RPMI8226 (cell line): Measurements from ENCODE around the gene SEC62.
A peak's percentile ranks its signal among the peaks of the same experiment; 100 is the strongest.

ENCODE experiments used
- DNase-seq: peaks from one replicate; pipeline ENCODE4 v3.0.0-alpha.2; 2015

SEC62 gene

GRCh38 chr3:170022336-170022735 lies 55.7 kb downstream of the SEC62 start:
- DNase-seq: no peak

- no peak for DNase-seq
Observed at GRCh38 chr3:170023165-170023564, 56.6 kb downstream of the SEC62 start.

- DNase-seq: no peak
Observed at GRCh38 chr3:170024581-170024980, 58.0 kb downstream of the SEC62 start.

GRCh38 chr3:170027233-170028102 lies 60.9 kb downstream of the SEC62 start:
- DNase-seq: no peak

- no peak for DNase-seq
Observed at GRCh38 chr3:170033489-170033888, 66.9 kb downstream of the SEC62 start.

- DNase-seq: peak; percentile 99
Observed at GRCh38 chr3:170037463-170038433, 71.1 kb downstream of the SEC62 start, which contains the start of gene GPR160. TSS of gene GPR160 (plus strand) at chr3:170037995. CDS start at chr3:170083973, 45,978 bp downstream.

- peak; percentile 84 for DNase-seq
Observed at GRCh38 chr3:170038434-170039110, 72.0 kb downstream of the SEC62 start.

- peak; percentile 95 for DNase-seq
Observed at GRCh38 chr3:170040418-170040817, 73.8 kb downstream of the SEC62 start.

- DNase-seq: no peak
Observed at GRCh38 chr3:170043506-170043905, 76.9 kb downstream of the SEC62 start.

GRCh38 chr3:170044271-170044670 lies 77.7 kb downstream of the SEC62 start:
- DNase-seq: peak; percentile 46

- peak; percentile 95 for DNase-seq
Observed at GRCh38 chr3:170044795-170045244, 78.2 kb downstream of the SEC62 start.

GRCh38 chr3:170046269-170047132 lies 79.9 kb downstream of the SEC62 start:
- no peak for DNase-seq

GRCh38 chr3:170047133-170047404 lies 80.5 kb downstream of the SEC62 start:
- DNase-seq: no peak
